HG03039 (cell line): ENCODE measurements around the gene HRAS.

Experiments used
- ATAC-seq: cut with Tn5 transposase; IDR thresholded peaks from one replicate; pipeline ENCODE4 v1.9.1; 2021; ENCODE audit warnings: mild to moderate bottlenecking, moderate library complexity; ENCODE audit not compliant: unreplicated experiment

The HRAS gene

GRCh38 chr11:567629-568292 is 32.4 kb upstream of the HRAS start:
- ATAC-seq = no peak

DNA sequence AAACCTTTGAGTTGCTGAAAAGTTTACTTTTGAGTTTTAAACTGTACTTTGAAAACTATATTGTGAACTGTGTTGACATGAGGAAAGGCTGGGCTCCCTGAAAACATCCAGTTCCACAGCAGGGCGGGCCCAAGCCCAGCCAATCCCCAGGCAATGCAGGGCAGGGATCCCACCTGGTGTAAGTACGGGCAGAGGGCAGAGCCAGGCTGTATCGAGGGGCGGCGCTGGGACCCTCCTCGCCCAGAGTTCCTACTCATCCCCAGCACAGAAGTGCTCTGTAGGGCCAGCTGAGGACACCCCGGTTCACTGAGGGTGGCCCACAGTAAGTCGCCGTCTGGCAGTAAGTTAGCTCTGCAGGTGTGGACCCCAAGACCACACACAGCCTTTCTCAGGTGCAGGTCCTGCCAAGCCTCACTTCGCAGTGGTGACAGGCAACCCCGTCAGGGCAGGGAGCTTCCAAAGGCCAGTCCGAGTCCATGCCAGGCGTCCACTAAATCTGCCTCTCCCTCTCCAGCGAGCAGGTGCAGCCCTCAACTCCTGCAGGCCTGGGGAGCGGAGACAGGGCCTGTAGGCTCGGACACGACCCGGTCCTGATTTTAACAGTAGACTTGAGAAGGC is 31.7 kb upstream of the HRAS start:
- no peak for ATAC-seq

DNA sequence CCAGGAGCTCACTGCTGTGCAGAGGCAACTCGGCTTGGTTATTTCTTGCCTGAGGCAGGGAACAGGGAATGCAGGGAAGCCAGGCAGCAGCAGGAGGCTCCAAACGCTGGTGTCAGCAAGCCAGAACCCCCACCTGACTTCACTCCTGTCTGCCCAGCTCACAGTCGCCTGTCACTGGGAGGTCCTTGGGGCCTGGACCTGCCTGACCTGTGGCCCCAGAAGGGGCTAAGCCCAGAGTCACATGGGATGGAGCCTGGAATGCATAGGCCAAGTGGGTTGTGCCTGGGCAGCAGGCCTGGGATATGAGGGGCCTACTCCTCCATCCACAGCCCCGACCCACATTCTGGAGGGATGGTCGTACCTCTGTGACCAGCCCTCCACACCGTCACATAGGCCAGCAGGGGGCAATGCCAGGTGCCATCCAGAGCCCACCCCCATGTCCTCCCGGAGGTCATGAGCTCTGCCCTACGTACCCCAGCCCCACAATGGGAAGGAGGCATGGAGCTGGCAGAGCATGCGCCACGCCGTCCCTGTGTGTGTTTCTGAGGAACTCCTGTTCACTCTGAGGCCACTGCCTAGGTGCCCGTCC is 30.6 kb upstream of the HRAS start:
- ATAC-seq = no peak

- ATAC-seq = no peak
Measured at GRCh38 chr11:563812-564578, 28.6 kb upstream of the HRAS start.

DNA sequence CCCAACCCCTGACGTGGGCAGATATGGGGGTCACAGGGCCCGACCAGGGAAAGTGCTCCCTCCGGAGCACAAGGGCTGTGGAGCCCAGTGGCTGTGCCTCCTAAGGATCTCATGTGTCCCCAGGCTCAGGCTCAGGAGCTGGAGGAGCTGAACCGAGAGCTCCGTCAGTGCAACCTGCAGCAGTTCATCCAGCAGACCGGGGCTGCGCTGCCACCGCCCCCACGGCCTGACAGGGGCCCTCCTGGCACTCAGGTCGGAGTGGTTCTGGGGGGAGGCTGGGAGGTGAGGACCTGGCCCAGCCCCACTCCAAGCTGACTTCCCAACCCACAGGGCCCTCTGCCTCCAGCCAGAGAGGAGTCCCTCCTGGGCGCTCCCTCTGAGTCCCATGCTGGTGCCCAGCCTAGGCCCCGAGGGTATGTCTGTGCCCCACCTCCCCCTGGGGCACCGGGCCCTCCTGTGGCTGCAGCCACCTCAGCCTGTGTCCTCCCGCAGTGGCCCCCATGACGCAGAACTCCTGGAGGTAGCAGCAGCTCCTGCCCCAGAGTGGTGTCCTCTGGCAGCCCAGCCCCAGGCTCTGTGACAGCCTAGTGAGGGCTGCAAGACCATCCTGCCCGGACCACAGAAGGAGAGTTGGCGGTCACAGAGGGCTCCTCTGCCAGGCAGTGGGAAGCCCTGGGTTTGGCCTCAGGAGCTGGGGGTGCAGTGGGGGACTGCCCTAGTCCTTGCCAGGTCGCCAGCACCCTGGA is 27.9 kb upstream of the HRAS start:
- ATAC-seq = no peak

GRCh38 chr11:562046-562645 is 26.8 kb upstream of the HRAS start:
- no peak for ATAC-seq

GRCh38 chr11:561148-562003 is 26.0 kb upstream of the HRAS start:
- ATAC-seq = peak; percentile 12

DNA sequence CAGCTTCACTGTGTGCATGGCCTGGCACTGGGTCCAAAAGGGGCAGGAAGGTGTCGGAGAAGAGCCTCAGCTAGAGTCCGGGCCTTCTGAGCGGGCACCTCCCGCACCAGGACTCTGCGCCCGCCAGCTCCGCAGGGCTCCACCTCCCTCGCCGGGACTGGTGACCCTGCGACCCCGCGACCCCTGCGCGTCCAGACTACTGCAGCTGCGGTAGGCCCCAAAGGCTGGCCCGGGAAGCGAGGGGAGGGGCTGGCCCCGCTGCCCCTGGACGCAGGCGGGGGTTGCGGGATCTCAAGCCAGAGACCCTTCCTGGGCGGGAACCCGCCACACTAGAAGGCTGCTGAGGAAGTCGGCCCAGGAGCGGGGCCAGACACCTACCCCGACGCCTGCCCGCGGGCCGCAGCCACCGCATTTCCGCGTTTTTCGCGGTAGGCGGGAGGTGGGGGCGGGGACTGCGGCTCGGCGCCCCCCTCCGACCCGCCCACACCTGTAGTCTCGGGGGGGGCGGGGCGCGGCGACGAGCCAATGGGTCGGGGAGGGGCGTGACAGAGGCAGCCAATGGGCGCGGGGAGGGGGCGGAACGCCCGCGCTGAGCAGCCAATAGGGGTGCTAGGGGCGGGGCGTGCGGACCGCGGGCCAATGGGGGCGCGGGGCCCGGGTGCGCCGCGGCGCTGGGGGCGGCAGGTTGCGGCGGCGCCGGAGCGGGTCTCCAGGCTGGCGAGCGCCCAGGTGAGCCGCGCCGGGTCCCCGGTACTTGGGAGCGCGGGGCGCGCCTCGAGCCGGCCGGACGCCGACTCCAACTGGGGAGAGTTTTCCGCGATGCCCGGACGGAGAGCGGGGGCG is 25.1 kb upstream of the HRAS start, which contains the start of the genes LMNTD2 and RASSF7:
TSS of gene LMNTD2 (minus strand) at position 434 of the 843 bp plus-strand sequence. CDS start at position 412, 22 bp downstream.
TSS of gene RASSF7 (plus strand) at position 666 of the 843 bp plus-strand sequence. CDS start 799 bp downstream, outside the sequence.
- peak; percentile 68 for ATAC-seq

DNA sequence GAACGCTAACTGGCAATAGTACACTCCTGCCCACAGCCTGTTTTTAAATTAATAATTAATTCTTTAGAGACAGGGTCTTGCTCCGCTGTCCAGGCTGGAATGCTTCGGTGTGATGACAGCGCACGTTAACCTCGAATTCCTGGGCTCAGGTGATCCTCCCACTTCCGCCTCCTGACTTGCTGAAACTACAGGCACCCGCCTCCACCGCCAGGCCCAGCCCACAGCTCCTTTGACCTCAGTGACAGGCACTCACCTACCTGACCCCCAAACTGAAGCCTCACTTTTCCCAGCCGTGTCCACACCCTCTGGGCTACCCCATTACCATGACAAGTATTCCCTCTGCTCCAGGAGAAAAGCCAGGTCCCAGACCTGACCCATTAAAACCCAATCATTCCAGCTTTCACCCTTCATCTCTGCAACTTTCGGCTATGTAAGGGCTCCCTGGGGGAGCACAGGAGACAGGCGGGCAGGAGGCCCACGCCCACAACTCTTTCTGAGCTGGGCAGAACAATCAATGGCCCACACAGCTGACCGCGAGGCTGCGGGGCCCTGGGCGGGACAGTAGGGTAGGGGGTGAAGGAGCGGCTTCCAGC is 24.4 kb upstream of the HRAS start:
- ATAC-seq = no peak

GRCh38 chr11:559020-559620 is 23.7 kb upstream of the HRAS start:
- ATAC-seq = no peak

DNA sequence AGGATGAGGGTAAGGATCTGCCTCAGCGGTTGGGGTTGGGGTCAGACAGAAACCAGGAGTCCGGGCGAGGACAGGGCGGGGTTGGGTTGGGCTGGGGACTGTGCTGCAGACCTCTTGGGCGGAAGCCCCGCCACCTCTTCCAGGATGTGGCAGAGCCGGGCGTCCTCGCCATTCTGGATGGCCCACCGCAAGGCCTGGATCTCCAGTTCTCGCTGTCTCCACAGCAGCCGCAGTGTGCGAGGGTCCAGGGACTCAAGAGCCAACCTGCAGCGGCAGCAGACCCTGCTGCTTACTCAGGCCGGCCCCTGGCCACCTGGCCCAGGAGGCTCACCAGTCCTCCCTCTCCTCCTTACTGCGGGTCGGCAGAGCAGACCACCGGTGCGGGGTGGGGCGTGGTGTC is 23.1 kb upstream of the HRAS start:
- no peak for ATAC-seq

GRCh38 chr11:557328-558132 is 22.2 kb upstream of the HRAS start:
- ATAC-seq = no peak

DNA sequence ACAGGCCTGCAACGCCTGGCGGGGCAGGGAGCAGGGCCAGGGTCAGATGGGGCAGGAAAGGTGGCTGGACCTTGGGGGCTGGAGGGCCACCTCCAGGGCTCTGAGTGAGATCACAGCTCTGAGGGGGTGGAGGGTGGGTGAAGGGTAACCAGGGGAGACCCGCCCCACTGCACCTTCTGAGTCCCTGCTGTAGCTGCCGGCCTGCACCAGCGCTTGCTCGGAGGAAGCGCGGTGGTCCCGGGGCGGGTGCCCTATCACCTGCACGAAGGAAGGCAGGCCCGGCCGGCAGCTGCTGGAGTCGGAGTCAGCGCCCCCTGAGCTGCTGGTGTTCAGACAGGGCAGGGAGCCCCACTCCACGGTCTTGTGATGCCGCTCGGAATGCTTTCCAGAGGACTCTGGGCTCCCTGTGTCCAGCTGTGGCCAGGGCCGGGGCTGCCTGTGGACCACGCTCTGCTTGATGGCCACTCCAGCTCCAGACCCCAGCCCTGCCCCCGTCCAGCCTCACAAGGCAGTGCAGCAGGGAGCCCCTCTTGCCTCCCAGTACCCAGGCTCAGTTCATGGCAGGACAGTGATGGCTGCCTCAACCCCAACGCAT is 21.4 kb upstream of the HRAS start:
- no peak for ATAC-seq

- no peak for ATAC-seq
Measured at GRCh38 chr11:555780-556661, 20.6 kb upstream of the HRAS start.

DNA sequence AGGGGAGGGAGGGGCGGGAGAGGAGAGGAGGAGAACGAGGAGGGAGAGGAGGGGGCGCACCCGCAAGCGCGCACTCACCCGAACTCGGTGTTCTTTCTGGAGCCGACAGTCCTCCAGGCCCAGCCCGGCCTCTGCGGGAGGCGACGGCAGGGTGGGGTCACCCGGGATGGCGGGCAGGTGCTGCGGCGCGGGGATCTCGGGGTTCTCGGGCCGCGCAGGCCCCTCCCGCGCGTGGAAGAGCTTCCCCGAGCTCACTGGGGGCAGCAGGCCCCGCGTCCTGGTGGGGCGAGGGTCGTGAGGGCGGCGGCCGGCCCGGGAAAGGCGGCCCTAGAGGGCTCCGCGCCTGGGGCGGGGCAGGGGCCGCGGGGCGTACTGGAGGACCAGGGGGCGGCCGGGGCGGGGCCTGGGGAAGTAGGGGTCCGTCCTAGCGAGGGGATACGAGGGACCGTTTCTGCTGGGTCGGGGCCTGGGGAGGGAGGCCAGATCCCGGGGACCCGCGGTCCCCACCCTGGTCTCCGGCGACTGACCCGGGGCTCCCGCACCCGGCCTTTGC is 19.9 kb upstream of the HRAS start:
- no peak for ATAC-seq
